Measurements from ENCODE around the gene PPP1R9A. TPM values are rescaled to one million over a fixed set of nuclear protein-coding genes. Genes with fewer than 3 reads are reported as not detected.

Gene PPP1R9A
- total and polyA plus RNA-seq, 4 donors: 2.2 to 59.1 (median 14.6) TPM

DNA sequence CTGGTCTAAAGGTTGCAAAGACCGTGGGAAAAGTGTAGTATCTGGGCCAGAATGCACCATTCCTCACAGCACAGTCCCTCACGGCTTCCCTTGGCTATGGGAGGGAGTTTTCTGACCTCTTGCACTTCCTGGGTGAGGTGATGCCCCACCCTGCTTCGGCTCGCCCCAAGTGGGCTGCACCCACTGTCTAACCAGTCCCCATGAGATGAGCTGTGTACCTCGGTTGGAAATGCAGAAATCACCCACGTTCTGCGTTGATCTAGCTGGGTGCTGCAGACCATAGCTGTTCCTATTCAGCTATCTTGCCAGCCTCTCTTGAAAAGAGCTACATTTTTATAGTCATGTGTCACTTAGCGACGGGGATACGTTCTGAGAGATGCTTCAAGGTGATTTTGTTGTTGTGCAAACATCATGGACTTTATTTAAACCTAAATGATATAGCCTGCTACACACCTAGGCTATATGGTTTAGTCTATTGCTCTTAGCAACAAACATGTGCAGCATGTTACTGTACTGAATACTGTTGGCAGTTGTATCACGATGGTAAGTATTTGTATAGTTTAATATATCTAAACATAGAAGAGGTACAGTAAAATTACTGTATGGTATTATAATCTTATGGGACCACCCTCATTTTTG is 120.0 kb downstream of the PPP1R9A start:
- Histone ChIP-seq H3K27ac (ENCODE audit: low read depth in 1 of 2, low read length in 1 of 2) (no peak overlapping the region), H3K4me3 (no peak overlapping the region), H3K9ac (ENCODE audit: insufficient read depth in 1 of 2, low read length in 2 of 2) (no peak overlapping the region), H3K9me3 (ENCODE audit: control insufficient read depth in 4 of 4, insufficient read depth in 3 of 4, low read length in 3 of 4) (peaks cover 0 to 3% (median 0%) of the 10 kb centered on the region in 4 donors), H3K36me3 (ENCODE audit: control insufficient read depth in 4 of 4, insufficient read depth in 4 of 4, low read length in 4 of 4) (no peaks in the 10 kb centered on the region), H3K27me3 (ENCODE audit: control insufficient read depth in 3 of 3, insufficient read depth in 3 of 3, low read length in 2 of 3) (no peaks in the 10 kb centered on the region), H3K4me1 (ENCODE audit: control insufficient read depth in 5 of 5, insufficient read depth in 5 of 5, low read length in 5 of 5) (peaks cover 0 to 4% (median 0%) of the 10 kb centered on the region in 5 donors)
- ATAC-seq (ENCODE audit: insufficient read depth, low FRiP score) (no peak), DNase-seq (no peak)
- WGBS, 2 donors: 72 to 81% methylated on average over 11 of the region's 11 CpGs
- TF ChIP-seq, protein P1, sequence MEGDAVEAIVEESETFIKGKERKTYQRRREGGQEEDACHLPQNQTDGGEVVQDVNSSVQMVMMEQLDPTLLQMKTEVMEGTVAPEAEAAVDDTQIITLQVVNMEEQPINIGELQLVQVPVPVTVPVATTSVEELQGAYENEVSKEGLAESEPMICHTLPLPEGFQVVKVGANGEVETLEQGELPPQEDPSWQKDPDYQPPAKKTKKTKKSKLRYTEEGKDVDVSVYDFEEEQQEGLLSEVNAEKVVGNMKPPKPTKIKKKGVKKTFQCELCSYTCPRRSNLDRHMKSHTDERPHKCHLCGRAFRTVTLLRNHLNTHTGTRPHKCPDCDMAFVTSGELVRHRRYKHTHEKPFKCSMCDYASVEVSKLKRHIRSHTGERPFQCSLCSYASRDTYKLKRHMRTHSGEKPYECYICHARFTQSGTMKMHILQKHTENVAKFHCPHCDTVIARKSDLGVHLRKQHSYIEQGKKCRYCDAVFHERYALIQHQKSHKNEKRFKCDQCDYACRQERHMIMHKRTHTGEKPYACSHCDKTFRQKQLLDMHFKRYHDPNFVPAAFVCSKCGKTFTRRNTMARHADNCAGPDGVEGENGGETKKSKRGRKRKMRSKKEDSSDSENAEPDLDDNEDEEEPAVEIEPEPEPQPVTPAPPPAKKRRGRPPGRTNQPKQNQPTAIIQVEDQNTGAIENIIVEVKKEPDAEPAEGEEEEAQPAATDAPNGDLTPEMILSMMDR (IDR thresholded peaks at IDR 0.05; ENCODE audit: control extremely low read depth, extremely low read depth): no peak

DNA sequence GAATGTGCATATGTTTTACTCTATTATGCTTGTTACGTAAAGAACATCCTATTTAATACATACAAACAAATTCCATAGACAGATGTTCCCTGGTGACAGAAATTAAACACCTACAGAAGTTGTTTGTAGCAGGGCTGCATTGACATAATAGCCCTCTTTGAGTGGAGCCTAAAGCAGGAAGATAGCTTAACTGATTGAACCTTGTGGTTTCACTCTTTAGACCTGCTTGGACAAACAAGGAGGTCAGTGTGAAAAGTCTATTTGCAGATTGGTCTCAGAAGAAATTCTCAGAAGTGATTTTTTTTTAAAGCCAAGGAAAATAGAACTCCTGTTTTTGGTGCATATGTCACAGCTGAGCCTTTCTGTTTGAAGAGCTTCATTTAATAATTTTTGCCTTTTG is 121.3 kb downstream of the PPP1R9A start:
- DNase-seq (no peak), ATAC-seq (ENCODE audit: insufficient read depth, low FRiP score) (no peak)
- H3K4me1 ChIP-seq (ENCODE audit: control insufficient read depth in 5 of 5, insufficient read depth in 5 of 5, low read length in 5 of 5): peaks cover 0 to 4% (median 0%) of the 10 kb centered on the region in 5 donors
- TF ChIP-seq, protein P1 (IDR thresholded peaks at IDR 0.05; ENCODE audit: control extremely low read depth, extremely low read depth): no peak
- no peak overlapping the region for H3K9ac ChIP-seq (ENCODE audit: insufficient read depth in 1 of 2, low read length in 2 of 2)
- H3K9me3 ChIP-seq (ENCODE audit: control insufficient read depth in 4 of 4, insufficient read depth in 3 of 4, low read length in 3 of 4): peaks cover 0 to 3% (median 0%) of the 10 kb centered on the region in 4 donors
- no peak overlapping the region for H3K4me3 ChIP-seq
- no peaks in the 10 kb centered on the region for H3K27me3 ChIP-seq (ENCODE audit: control insufficient read depth in 3 of 3, insufficient read depth in 3 of 3, low read length in 2 of 3)
- H3K36me3 ChIP-seq (ENCODE audit: control insufficient read depth in 4 of 4, insufficient read depth in 4 of 4, low read length in 4 of 4): no peaks in the 10 kb centered on the region
- H3K27ac ChIP-seq (ENCODE audit: low read depth in 1 of 2, low read length in 1 of 2): no peak overlapping the region
- 81 to 82% methylated on average over 1 of the region's 1 CpG for WGBS, 2 donors

DNA sequence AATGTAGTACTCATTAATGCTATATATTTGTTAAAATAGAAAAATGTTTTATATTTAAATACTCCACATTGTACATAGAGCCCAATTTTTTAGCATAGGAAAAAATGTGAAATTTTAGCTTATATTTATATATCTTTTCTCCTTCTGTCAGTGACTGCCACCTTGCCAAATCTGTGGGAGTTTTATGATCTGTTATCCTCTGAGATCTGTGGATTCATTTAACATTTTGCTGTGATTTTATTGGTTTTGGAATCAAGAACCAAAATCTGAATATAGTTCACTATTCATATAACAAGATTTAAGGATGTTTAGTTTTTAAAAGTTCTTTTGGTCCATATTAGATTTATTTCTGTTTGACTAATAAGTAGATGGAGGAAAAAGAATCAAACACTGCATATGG is 127.9 kb downstream of the PPP1R9A start:
- no peaks in the 10 kb centered on the region for H3K9me3 ChIP-seq (ENCODE audit: control insufficient read depth in 4 of 4, insufficient read depth in 3 of 4, low read length in 3 of 4)
- no peak for ATAC-seq (ENCODE audit: insufficient read depth, low FRiP score)
- no peak for DNase-seq
- no peak overlapping the region for H3K27ac ChIP-seq (ENCODE audit: low read depth in 1 of 2, low read length in 1 of 2)
- peaks cover 0 to 9% (median 0%) of the 10 kb centered on the region in 5 donors for H3K4me1 ChIP-seq (ENCODE audit: control insufficient read depth in 5 of 5, insufficient read depth in 5 of 5, low read length in 5 of 5)
- H3K36me3 ChIP-seq (ENCODE audit: control insufficient read depth in 4 of 4, insufficient read depth in 4 of 4, low read length in 4 of 4): no peaks in the 10 kb centered on the region
- no peak overlapping the region for H3K9ac ChIP-seq (ENCODE audit: insufficient read depth in 1 of 2, low read length in 2 of 2)
- TF ChIP-seq, protein P1 (IDR thresholded peaks at IDR 0.05; ENCODE audit: control extremely low read depth, extremely low read depth): no peak
- no peaks in the 10 kb centered on the region for H3K27me3 ChIP-seq (ENCODE audit: control insufficient read depth in 3 of 3, insufficient read depth in 3 of 3, low read length in 2 of 3)
- no peak overlapping the region for H3K4me3 ChIP-seq

DNA sequence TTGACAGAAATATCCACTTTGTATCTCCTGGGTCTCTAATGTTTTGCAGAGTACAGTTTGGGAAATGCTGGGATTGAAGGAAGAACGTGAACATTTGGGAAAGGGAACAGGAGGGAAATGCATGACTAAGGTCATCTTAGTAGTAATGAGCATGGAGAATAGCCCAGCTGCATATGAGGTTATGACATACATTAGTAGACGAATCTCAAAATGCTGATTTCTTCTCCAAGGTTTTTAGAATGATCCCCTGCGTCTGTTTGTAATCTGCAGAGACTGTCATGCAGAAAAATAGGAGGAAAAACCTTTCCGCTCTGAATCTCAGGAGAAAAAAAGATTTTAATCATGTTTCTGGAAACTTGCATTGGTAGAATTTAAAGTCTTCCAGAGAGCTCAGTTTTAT is 133.6 kb downstream of the PPP1R9A start:
- peaks cover 0 to 9% (median 0%) of the 10 kb centered on the region in 5 donors for H3K4me1 ChIP-seq (ENCODE audit: control insufficient read depth in 5 of 5, insufficient read depth in 5 of 5, low read length in 5 of 5)
- no peaks in the 10 kb centered on the region for H3K9me3 ChIP-seq (ENCODE audit: control insufficient read depth in 4 of 4, insufficient read depth in 3 of 4, low read length in 3 of 4)
- TF ChIP-seq, protein P1 (IDR thresholded peaks at IDR 0.05; ENCODE audit: control extremely low read depth, extremely low read depth): no peak
- ATAC-seq (ENCODE audit: insufficient read depth, low FRiP score): no peak
- no peaks in the 10 kb centered on the region for H3K27me3 ChIP-seq (ENCODE audit: control insufficient read depth in 3 of 3, insufficient read depth in 3 of 3, low read length in 2 of 3)
- no peak overlapping the region for H3K9ac ChIP-seq (ENCODE audit: insufficient read depth in 1 of 2, low read length in 2 of 2)
- H3K4me3 ChIP-seq: no peak overlapping the region
- DNase-seq: no peak
- H3K27ac ChIP-seq (ENCODE audit: low read depth in 1 of 2, low read length in 1 of 2): no peak overlapping the region
- no peaks in the 10 kb centered on the region for H3K36me3 ChIP-seq (ENCODE audit: control insufficient read depth in 4 of 4, insufficient read depth in 4 of 4, low read length in 4 of 4)
- whole genome bisulfite sequencing, 2 donors: 82 to 85% methylated on average over 4 of the region's 4 CpGs

All from lung (tissue), 12 donors.